Caco-2 (cell line): ENCODE results near the gene SLC38A2. TPM values are rescaled to one million over a fixed set of nuclear protein-coding genes. Genes with fewer than 3 reads are reported as not detected.

ENCODE experiments used
- BruUV-seq: library from RNA; stranded (reverse); fragments of 400-500 nt; replicated peaks from 2 replicates; lab custom pipeline; 2021; lab: Mats Ljungman, UMichigan
- CTCF ChIA-PET: fragments of 300-600 bp; sonication (Branson Sonifier 250); formaldehyde crosslinking; loops from one replicate; lab custom pipeline; 2022; ENCODE audit warnings: antibody characterized with exemption; lab: Charles Lee
- POLR2A ChIA-PET: fragments of 300-600 bp; sonication (Branson Sonifier 250); formaldehyde crosslinking; loops from one replicate; lab custom pipeline; 2022; ENCODE audit warnings: antibody characterized with exemption; lab: Charles Lee
- DNase-seq, 2 experiments: peaks; one replicate each; pipeline versions ENCODE4 v3.0.0 to v3.0.0-alpha.2; 2020 to 2022
- H3K27me3 ChIP-seq: replicated peaks from 2 replicates; pipeline ENCODE4 v1.6.0; 2011; ENCODE audit warnings: low read length; ENCODE audit not compliant: control insufficient read depth, insufficient read depth
- H3K36me3 ChIP-seq: 2 replicates; pipeline ENCODE4 v1.5.1; 2011; ENCODE audit warnings: low read length; ENCODE audit not compliant: control insufficient read depth, insufficient read depth
- H3K4me1 ChIP-seq: fragments of 250-450 bp; sonication (Bioruptor Pico); 2 replicates; pipeline ENCODE4 v1.5.1; 2020; ENCODE audit warnings: mild to moderate bottlenecking
- H3K4me3 ChIP-seq: 2 replicates; pipeline ENCODE4 v1.5.1; 2011; ENCODE audit warnings: low read depth, mild to moderate bottlenecking, control low read depth, low read length
- H3K9me3 ChIP-seq: fragments of 250-450 bp; sonication (Bioruptor Pico); 2 replicates; pipeline ENCODE4 v1.5.1; 2020; ENCODE audit warnings: mild to moderate bottlenecking, moderate library complexity
- H3K27ac Mint-ChIP-seq: one replicate; pipeline ENCODE4 v1.8.0; 2022; ENCODE audit warnings: mixed read lengths; ENCODE audit not compliant: unreplicated experiment
- H3K27me3 Mint-ChIP-seq: one replicate; pipeline ENCODE4 v1.8.0; 2022; ENCODE audit warnings: mixed read lengths; ENCODE audit not compliant: insufficient read depth, unreplicated experiment
- H3K36me3 Mint-ChIP-seq: one replicate; pipeline ENCODE4 v1.8.0; 2022; ENCODE audit warnings: mild to moderate bottlenecking, mixed read lengths; ENCODE audit not compliant: insufficient read depth, unreplicated experiment
- H3K4me1 Mint-ChIP-seq: one replicate; pipeline ENCODE4 v1.8.0; 2022; ENCODE audit warnings: low read depth, mixed read lengths; ENCODE audit not compliant: unreplicated experiment
- H3K4me3 Mint-ChIP-seq: one replicate; pipeline ENCODE4 v1.8.0; 2022; ENCODE audit warnings: mild to moderate bottlenecking, moderate library complexity, mixed read lengths; ENCODE audit not compliant: unreplicated experiment
- H3K9me3 Mint-ChIP-seq: one replicate; pipeline ENCODE4 v1.8.0; 2022; ENCODE audit warnings: mixed read lengths; ENCODE audit not compliant: unreplicated experiment
- CTCF ChIP-seq, 2 experiments: fragments of 200-600 bp in 1 of 2; IDR thresholded peaks; 1 replicate in 1 of 2; 2 replicates in 1 of 2; pipeline versions ENCODE4 v1.5.1 to v1.8.0; 2011 to 2022; ENCODE audit warnings: antibody characterized with exemption in 1 of 2, control low read depth in 1 of 2, inconsistent platforms in 1 of 2, low read depth in 1 of 2, low read length in 1 of 2, mild to moderate bottlenecking in 1 of 2, moderate library complexity in 1 of 2; ENCODE audit not compliant: insufficient read depth in 1 of 2, severe bottlenecking in 1 of 2, unreplicated experiment in 1 of 2
- intact Hi-C: fragments of 100-400 bp; cut with micrococcal nuclease; formaldehyde crosslinking; loops from one replicate; pipeline ENCODE4 v1.10.0; 2022; ENCODE audit not compliant: unreplicated experiment
- total RNA-seq: library from RNA; stranded (reverse); gene quantifications from 2 replicates; pipeline ENCODE4 v1.2.3, GENCODE V29; 2022

SLC38A2 gene
- total RNA-seq, 1 experiment from 2014 or later: 331 TPM

GRCh38 chr12:46318037-46318436 lies 54.5 kb downstream of the SLC38A2 start:
- peaks cover 9% of the 10 kb centered on the region for H3K27me3 Mint-ChIP-seq
- CTCF ChIA-PET: no interaction called here
- H3K36me3 Mint-ChIP-seq: no peaks in the 10 kb centered on the region
- no peaks in the 10 kb centered on the region for H3K4me1 Mint-ChIP-seq
- peaks cover 31% of the 10 kb centered on the region for H3K9me3 Mint-ChIP-seq
- no peaks in the 10 kb centered on the region for H3K36me3 ChIP-seq
- H3K9me3 ChIP-seq: no peaks in the 10 kb centered on the region; the same call in none of the 2 replicates
- POLR2A ChIA-PET: no interaction called here
- no peak overlapping the region for H3K27ac Mint-ChIP-seq
- no peak for TF ChIP-seq CTCF (IDR thresholded peaks at IDR 0.05; ENCODE audit: insufficient read depth in 1 of 2, low read depth in 1 of 2, low read length in 1 of 2, severe bottlenecking in 1 of 2, unreplicated experiment in 1 of 2)
- no peak overlapping the region for H3K4me3 Mint-ChIP-seq
- no peaks in the 10 kb centered on the region for H3K27me3 ChIP-seq
- H3K4me1 ChIP-seq: no peaks in the 10 kb centered on the region
- intact Hi-C loops: no loop called here
- no peak overlapping the region for H3K4me3 ChIP-seq
- no TSS peak for BruUV-seq
- no peak for DNase-seq

Other genes starting within 250 kb of the SLC38A2 start
- gene SLC38A1, start 103.7 kb downstream of the SLC38A2 start, total RNA-seq: 245 and 259 TPM in 2 replicates